Ishikawa (cell line): ENCODE measurements around the gene WWOX.

ENCODE experiments used
- CEBPB ChIP-seq: IDR thresholded peaks from 2 replicates; pipeline ENCODE4 v1.6.1; 2012
- CREB1 ChIP-seq: IDR thresholded peaks from 2 replicates; pipeline ENCODE4 v1.6.1; 2012; ENCODE audit warnings: low read depth
- EGR1 ChIP-seq: IDR thresholded peaks from 2 replicates; pipeline ENCODE4 v1.6.1; 2012
- EP300 ChIP-seq: IDR thresholded peaks from 2 replicates; pipeline ENCODE4 v1.6.1; 2012; ENCODE audit warnings: borderline replicate concordance
- FOXM1 ChIP-seq: IDR thresholded peaks from 2 replicates; pipeline ENCODE4 v1.6.1; 2012; ENCODE audit warnings: low read depth, borderline replicate concordance
- MAX ChIP-seq: IDR thresholded peaks from 2 replicates; pipeline ENCODE4 v1.6.1; 2012
- NFIC ChIP-seq: IDR thresholded peaks from 2 replicates; pipeline ENCODE4 v1.6.1; 2012
- RAD21 ChIP-seq: IDR thresholded peaks from 2 replicates; pipeline ENCODE4 v1.6.1; 2012; ENCODE audit warnings: low read depth
- REST ChIP-seq: IDR thresholded peaks from 2 replicates; pipeline ENCODE4 v1.6.1; 2012; ENCODE audit warnings: low read depth, mild to moderate bottlenecking
- TAF1 ChIP-seq: IDR thresholded peaks from 2 replicates; pipeline ENCODE4 v1.6.1; 2012; ENCODE audit warnings: low read depth, mild to moderate bottlenecking
- TCF12 ChIP-seq: IDR thresholded peaks from 2 replicates; pipeline ENCODE4 v1.6.1; 2012; ENCODE audit warnings: low read depth
- TEAD4 ChIP-seq: IDR thresholded peaks from 2 replicates; pipeline ENCODE4 v1.6.1; 2012
- USF1 ChIP-seq: IDR thresholded peaks from 2 replicates; pipeline ENCODE4 v1.6.1; 2012
- YY1 ChIP-seq: IDR thresholded peaks from 2 replicates; pipeline ENCODE4 v1.6.1; 2012; ENCODE audit warnings: low read depth
- ZBTB7A ChIP-seq: IDR thresholded peaks from 2 replicates; pipeline ENCODE4 v1.6.1; 2012; ENCODE audit warnings: low read depth

Gene WWOX

GRCh38 chr16:78976212-78976611, 876.8 kb downstream of the WWOX start:
- no peak for TF ChIP-seq TCF12
- TF ChIP-seq USF1 = no peak
- TF ChIP-seq YY1 = no peak
- no peak for TF ChIP-seq CREB1
- no peak for TF ChIP-seq FOXM1
- TF ChIP-seq RAD21 = no peak
- TF ChIP-seq REST = no peak
- TF ChIP-seq TEAD4 = no peak
- no peak for TF ChIP-seq ZBTB7A
- no peak for TF ChIP-seq EGR1
- TF ChIP-seq TAF1 = no peak
- no peak for TF ChIP-seq MAX
- TF ChIP-seq NFIC = no peak
- TF ChIP-seq CEBPB = no peak
- TF ChIP-seq EP300 = no peak

- TF ChIP-seq EP300 (no peak), FOXM1 (no peak), ZBTB7A (no peak)
Measured at GRCh38 chr16:78980825-78981224, 881.4 kb downstream of the WWOX start.

- no peak for TF ChIP-seq TEAD4
Measured at GRCh38 chr16:78982096-78982744, 882.8 kb downstream of the WWOX start.

GRCh38 chr16:78984324-78984723, 884.9 kb downstream of the WWOX start:
- TF ChIP-seq USF1 = no peak
- TF ChIP-seq RAD21 = no peak
- no peak for TF ChIP-seq FOXM1
- TF ChIP-seq TCF12 = no peak
- no peak for TF ChIP-seq EGR1
- TF ChIP-seq ZBTB7A = no peak
- TF ChIP-seq NFIC = no peak
- TF ChIP-seq CEBPB = no peak
- TF ChIP-seq YY1 = no peak
- TF ChIP-seq EP300 = no peak

GRCh38 chr16:78984887-78985464, 885.5 kb downstream of the WWOX start:
- TF ChIP-seq CEBPB = no peak
- TF ChIP-seq TEAD4 = no peak
- no peak for TF ChIP-seq EGR1
- TF ChIP-seq USF1 = no peak
- TF ChIP-seq CREB1 = no peak
- TF ChIP-seq ZBTB7A = no peak
- TF ChIP-seq EP300 = no peak
- TF ChIP-seq TAF1 = no peak
- no peak for TF ChIP-seq RAD21
- no peak for TF ChIP-seq NFIC
- no peak for TF ChIP-seq REST
- TF ChIP-seq YY1 = no peak
- no peak for TF ChIP-seq MAX
- TF ChIP-seq FOXM1 = no peak
- TF ChIP-seq TCF12 = no peak
